PC-9 (cell line): ENCODE data around the gene INAFM2.

Experiments used
- EZH2 ChIP-seq: fragments of 200-600 bp; sonication (generic); IDR thresholded peaks from 2 replicates; pipeline ENCODE4 v1.8.0; 2017; ENCODE audit warnings: antibody characterized with exemption, low read depth
- TF ChIP-seq, protein P1 (sequence below): fragments of 200-600 bp; sonication (generic); conservative IDR thresholded peaks from 2 replicates; pipeline ENCODE4 v1.6.1; 2017; ENCODE audit warnings: mixed run types, antibody characterized with exemption, mild to moderate bottlenecking, moderate library complexity

DNA sequence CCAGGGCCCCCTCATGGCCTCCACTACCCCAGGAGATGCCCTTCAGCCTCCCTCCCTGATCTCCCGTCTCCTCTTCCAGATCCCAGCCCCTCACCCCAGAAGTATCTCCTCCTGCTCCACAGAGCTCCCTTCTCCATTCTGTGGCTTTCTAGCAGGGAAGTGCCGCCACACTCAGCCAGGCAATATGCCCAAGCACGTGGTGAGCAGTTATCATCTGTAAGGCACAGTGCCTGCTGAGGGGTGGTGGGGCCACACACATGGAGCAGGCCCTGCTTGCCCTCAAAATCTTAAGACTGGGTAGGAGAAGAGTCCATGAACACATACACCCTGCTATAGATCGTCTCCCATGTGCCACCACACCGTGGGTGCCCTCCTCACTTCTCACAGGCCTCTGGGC, 25.0 kb downstream of the INAFM2 start:
- no peak for TF ChIP-seq EZH2
- TF ChIP-seq, protein P1, sequence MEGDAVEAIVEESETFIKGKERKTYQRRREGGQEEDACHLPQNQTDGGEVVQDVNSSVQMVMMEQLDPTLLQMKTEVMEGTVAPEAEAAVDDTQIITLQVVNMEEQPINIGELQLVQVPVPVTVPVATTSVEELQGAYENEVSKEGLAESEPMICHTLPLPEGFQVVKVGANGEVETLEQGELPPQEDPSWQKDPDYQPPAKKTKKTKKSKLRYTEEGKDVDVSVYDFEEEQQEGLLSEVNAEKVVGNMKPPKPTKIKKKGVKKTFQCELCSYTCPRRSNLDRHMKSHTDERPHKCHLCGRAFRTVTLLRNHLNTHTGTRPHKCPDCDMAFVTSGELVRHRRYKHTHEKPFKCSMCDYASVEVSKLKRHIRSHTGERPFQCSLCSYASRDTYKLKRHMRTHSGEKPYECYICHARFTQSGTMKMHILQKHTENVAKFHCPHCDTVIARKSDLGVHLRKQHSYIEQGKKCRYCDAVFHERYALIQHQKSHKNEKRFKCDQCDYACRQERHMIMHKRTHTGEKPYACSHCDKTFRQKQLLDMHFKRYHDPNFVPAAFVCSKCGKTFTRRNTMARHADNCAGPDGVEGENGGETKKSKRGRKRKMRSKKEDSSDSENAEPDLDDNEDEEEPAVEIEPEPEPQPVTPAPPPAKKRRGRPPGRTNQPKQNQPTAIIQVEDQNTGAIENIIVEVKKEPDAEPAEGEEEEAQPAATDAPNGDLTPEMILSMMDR = no peak
